H1 (cell line): ENCODE results near the gene ARSK.

Source experiments
- CTBP2 ChIP-seq: IDR thresholded peaks from 2 replicates; pipeline ENCODE4 v1.7.0; 2011; ENCODE audit warnings: borderline replicate concordance, mild to moderate bottlenecking, moderate library complexity, mixed read lengths, low read length; ENCODE audit not compliant: insufficient read depth, insufficient read length
- CTCF ChIP-seq, 3 experiments: IDR thresholded peaks; 1 replicate in 2 of 3; 2 replicates in 1 of 3; pipeline versions ENCODE4 v1.5.1 to v1.6.1; 2011; ENCODE audit warnings: low read length in 3 of 3, mild to moderate bottlenecking in 3 of 3, inconsistent platforms in 2 of 3, low read depth in 1 of 3, moderate library complexity in 1 of 3; ENCODE audit not compliant: insufficient read depth in 1 of 3; ENCODE audit errors: control extremely low read depth in 1 of 3
- SIN3A ChIP-seq, 2 experiments: IDR thresholded peaks in 1 of 2; conservative IDR thresholded peaks in 1 of 2; 2 replicates each; pipeline ENCODE4 v1.6.1; 2011 to 2012; ENCODE audit warnings: low read length in 2 of 2, improper control_type of control experiment in 1 of 2, low read depth in 1 of 2, mild to moderate bottlenecking in 1 of 2
- SP2 ChIP-seq: IDR thresholded peaks from 2 replicates; pipeline ENCODE4 v1.6.1; 2012; ENCODE audit warnings: mild to moderate bottlenecking, low read length, inconsistent platforms

DNA sequence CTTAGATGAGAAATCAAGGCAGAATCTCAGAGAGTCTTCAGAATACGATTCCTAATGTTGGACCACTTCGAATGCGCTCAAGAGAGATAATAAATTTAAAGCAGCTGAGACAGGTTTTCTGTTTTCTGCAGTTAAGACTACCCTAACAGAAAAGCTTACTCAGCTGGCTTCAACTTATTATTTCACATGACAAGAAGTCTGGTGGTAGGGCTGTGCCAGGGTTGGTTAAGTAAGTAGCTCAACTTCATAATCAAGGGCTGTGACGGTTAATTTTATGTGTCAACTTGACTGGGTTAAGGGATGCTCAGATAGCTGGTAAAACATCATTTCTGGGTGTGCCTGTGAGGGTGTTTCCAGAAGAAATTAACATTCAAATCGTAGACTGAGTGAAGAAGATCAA lies 68.8 kb downstream of the ARSK start:
- no peak for TF ChIP-seq SIN3A (conservative IDR thresholded peaks at IDR 0.05 in 1 of 2, IDR thresholded peaks at IDR 0.05 in 1 of 2; ENCODE audit: low read depth in 1 of 2, low read length in 2 of 2)
- TF ChIP-seq CTCF (IDR thresholded peaks at IDR 0.05; ENCODE audit: control extremely low read depth in 1 of 3, insufficient read depth in 1 of 3, low read depth in 1 of 3, low read length in 3 of 3), result no peak
- TF ChIP-seq SP2, result no peak
- TF ChIP-seq CTBP2, result no peak
